Glutamatergic neuron (in vitro differentiated cells): ENCODE measurements around the gene FIZ1. TPM values are rescaled to one million over a fixed set of nuclear protein-coding genes. Genes with fewer than 3 reads are reported as not detected.

Experiments
- DNase-seq: peaks from one replicate; pipeline ENCODE4 v3.0.0; 2022
- H3K27ac Mint-ChIP-seq: one replicate; pipeline ENCODE4 v1.8.0; 2020; ENCODE audit warnings: mild to moderate bottlenecking, mixed read lengths, inconsistent platforms; ENCODE audit not compliant: unreplicated experiment
- H3K27me3 Mint-ChIP-seq: one replicate; pipeline ENCODE4 v1.8.0; 2020; ENCODE audit warnings: mild to moderate bottlenecking, moderate library complexity, mixed read lengths, inconsistent platforms; ENCODE audit not compliant: unreplicated experiment
- H3K36me3 Mint-ChIP-seq: one replicate; pipeline ENCODE4 v1.8.0; 2020; ENCODE audit warnings: mild to moderate bottlenecking, mixed read lengths, inconsistent platforms; ENCODE audit not compliant: unreplicated experiment
- H3K4me1 Mint-ChIP-seq: one replicate; pipeline ENCODE4 v1.8.0; 2020; ENCODE audit warnings: mild to moderate bottlenecking, low read depth, mixed read lengths, inconsistent platforms; ENCODE audit not compliant: unreplicated experiment
- H3K4me3 Mint-ChIP-seq: one replicate; pipeline ENCODE4 v1.8.0; 2020; ENCODE audit warnings: mild to moderate bottlenecking, mixed read lengths, inconsistent platforms; ENCODE audit not compliant: unreplicated experiment
- H3K9me3 Mint-ChIP-seq: one replicate; pipeline ENCODE4 v1.8.0; 2020; ENCODE audit warnings: mild to moderate bottlenecking, moderate library complexity, mixed read lengths, inconsistent platforms; ENCODE audit not compliant: unreplicated experiment
- total RNA-seq: library from RNA; stranded (reverse); fragmentation: NEBNext Ultra II Directional; extraction: Animal tissue kit (Norgen Biotek cat#: 25700); gene quantifications from one replicate; pipeline ENCODE4 v1.2.1, GENCODE V29; 2021; ENCODE audit not compliant: unreplicated experiment
- TF ChIP-seq, protein P1 (sequence below): fragments of 200-600 bp; sonication (generic); IDR thresholded peaks from one replicate; pipeline ENCODE4 v1.5.0; 2021; ENCODE audit not compliant: partially characterized antibody, unreplicated experiment

FIZ1 gene
- total RNA-seq, 1 donor from 2014 or later: 26.0 TPM

DNA sequence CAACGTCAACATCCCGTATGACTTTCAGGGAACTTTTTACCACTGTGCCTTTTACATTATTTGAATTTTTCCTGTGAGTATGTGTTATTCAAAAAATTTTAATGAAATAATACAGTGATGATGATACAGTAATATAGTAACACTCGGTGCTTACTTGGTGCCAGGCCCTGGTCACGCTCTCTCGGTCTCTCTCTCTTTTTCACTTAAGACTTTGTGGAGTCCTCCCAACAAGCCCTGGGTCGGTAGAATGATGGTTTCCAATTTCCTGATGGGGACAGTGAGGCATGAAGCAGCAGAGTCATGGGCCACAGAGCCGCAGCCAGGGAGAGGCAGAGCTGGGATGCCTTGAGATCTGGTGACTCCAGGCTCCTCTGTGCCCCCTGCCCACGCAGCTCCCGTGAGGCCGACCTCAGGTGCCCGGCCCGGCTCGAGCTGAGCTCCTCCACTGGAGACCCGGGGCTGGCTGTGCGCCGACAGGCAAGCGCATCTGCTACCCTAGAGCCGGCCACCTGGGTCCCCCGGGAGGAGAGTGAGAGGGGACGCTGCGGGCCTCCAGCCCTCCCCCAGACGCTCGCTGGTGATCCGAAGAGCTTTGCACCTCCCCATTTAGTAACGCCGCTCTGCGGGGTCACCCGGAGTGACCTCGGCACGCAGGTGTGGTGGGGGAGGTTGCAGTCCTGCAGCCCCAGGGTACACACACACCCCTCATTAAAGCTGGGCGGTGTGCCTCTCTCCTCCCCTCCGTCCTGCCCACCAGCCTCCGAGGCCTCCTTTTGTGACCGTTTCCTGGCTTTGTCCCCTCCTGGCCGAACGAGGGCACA lies 49.6 kb downstream of the FIZ1 start:
- Mint-ChIP-seq H3K9me3 (peaks cover 17% of the 10 kb centered on the region), H3K4me1 (peaks cover 21% of the 10 kb centered on the region), H3K4me3 (peak overlapping the region; percentile 67), H3K27me3 (peaks cover 3% of the 10 kb centered on the region), H3K36me3 (no peaks in the 10 kb centered on the region), H3K27ac (peak overlapping the region; percentile 88)
- TF ChIP-seq, protein P1, sequence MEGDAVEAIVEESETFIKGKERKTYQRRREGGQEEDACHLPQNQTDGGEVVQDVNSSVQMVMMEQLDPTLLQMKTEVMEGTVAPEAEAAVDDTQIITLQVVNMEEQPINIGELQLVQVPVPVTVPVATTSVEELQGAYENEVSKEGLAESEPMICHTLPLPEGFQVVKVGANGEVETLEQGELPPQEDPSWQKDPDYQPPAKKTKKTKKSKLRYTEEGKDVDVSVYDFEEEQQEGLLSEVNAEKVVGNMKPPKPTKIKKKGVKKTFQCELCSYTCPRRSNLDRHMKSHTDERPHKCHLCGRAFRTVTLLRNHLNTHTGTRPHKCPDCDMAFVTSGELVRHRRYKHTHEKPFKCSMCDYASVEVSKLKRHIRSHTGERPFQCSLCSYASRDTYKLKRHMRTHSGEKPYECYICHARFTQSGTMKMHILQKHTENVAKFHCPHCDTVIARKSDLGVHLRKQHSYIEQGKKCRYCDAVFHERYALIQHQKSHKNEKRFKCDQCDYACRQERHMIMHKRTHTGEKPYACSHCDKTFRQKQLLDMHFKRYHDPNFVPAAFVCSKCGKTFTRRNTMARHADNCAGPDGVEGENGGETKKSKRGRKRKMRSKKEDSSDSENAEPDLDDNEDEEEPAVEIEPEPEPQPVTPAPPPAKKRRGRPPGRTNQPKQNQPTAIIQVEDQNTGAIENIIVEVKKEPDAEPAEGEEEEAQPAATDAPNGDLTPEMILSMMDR: no peak
- DNase-seq: peak; percentile 77

DNA sequence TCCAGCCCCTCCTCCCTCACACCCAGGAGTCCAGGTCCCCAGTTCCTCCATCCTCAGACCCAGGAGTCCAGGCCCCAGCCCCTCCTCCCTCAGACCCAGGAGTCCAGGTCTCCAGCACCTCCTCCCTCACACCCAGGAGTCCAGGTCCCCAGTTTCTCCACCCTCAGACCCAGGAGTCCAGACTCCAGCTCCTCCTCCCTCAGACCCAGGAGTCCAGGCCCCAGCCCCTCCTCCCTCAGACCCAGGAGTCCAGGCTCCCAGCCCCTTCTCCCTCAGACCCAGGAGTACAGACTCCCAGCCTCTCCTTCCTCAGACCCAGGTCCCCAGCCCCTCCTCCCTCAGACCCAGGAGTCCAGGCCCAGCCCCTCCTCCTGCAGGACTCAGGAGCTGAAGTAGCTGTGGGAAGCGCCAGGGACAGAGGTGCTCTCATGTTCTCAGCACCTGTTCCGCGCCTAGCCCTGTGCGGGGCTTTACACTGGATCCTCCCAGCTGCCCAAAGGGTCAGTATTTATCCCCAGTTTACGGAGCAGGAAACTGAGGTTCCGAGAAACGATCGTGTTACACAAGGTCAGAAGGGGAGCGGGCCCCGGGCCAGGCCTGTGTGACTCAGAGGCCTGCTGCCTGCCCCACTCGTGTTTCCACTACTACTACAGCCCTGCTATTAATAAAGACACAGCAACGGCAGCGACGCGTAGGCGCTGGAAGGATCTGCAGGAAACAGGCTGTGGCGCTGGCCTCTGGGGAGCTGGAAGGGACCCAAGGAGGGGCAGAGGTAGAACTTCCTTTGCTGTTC lies 52.3 kb downstream of the FIZ1 start:
- Mint-ChIP-seq H3K27ac (no peak overlapping the region), H3K9me3 (peaks cover 20% of the 10 kb centered on the region)

DNA sequence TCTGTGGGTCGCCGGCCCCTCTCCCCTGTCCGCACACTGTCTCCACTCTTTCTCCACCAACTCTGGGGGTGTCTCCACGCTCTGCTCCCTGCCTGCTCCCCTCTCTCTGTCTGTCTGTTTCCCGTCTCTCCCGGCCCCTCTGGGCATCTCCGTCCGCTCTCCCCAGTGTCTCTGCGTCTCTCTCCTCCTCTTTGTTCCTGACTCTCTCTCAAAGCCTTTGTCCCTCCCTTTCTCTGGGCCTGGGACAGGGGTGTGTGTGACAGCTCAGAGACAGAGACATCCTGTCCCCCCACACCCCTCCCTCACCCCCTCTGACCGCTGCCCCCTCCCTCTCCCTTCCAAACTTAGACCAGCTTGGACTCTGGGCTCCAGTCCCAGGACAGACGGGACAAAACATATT lies 53.3 kb downstream of the FIZ1 start:
- Mint-ChIP-seq H3K4me1 (peaks cover 19% of the 10 kb centered on the region), H3K36me3 (peaks cover 16% of the 10 kb centered on the region), H3K27me3 (peaks cover 3% of the 10 kb centered on the region), H3K9me3 (peaks cover 24% of the 10 kb centered on the region), H3K4me3 (peak overlapping the region; percentile 46), H3K27ac (peak overlapping the region; percentile 55)
- TF ChIP-seq, protein P1: no peak
- no peak for DNase-seq

More for the DNA sequence above, 52.3 kb downstream of the FIZ1 start:
- Mint-ChIP-seq H3K36me3 (peaks cover 11% of the 10 kb centered on the region), H3K4me1 (peaks cover 18% of the 10 kb centered on the region), H3K4me3 (no peak overlapping the region), H3K27me3 (peaks cover 3% of the 10 kb centered on the region)
- DNase-seq: no peak
- TF ChIP-seq, protein P1: no peak

DNA sequence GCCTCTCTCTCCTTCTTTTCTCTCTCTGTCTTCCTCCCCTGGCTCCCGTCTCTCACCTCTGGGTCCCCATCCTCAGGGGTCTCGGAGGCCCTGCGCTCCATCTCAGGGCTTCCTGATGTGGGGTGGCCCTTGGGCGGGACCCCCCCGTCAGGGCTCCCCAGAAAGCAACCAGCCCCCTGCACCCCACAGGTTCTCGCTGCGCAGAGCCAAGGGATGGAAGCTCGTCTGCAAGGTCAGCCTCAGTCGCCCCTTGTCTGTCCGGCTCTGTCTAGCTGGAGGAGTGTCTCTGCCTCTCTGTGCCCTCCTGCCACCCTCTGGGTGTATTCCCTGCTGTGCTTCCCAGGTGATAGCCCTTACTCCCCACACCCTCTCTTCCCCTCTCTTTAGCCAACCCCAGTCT lies 53.9 kb downstream of the FIZ1 start, which contains the start of gene SBK3:
SBK3 (minus strand) TSS at position 101 of the 400 bp plus-strand sequence; CDS start at position 101, 0 bp downstream.
- peak within 1 kb of the TSS; percentile 73 for H3K27ac Mint-ChIP-seq
- peaks cover 3% of the 10 kb centered on the region for H3K27me3 Mint-ChIP-seq
- peaks cover 24% of the 10 kb centered on the region for H3K9me3 Mint-ChIP-seq
- H3K4me3 Mint-ChIP-seq: peak within 1 kb of the TSS; percentile 59
- no peak for DNase-seq
- peaks cover 19% of the 10 kb centered on the region for H3K4me1 Mint-ChIP-seq
- TF ChIP-seq, protein P1: no peak
- peaks cover 16% of the 10 kb centered on the region for H3K36me3 Mint-ChIP-seq
